ENCODE results near the gene PRKG1.

DNA sequence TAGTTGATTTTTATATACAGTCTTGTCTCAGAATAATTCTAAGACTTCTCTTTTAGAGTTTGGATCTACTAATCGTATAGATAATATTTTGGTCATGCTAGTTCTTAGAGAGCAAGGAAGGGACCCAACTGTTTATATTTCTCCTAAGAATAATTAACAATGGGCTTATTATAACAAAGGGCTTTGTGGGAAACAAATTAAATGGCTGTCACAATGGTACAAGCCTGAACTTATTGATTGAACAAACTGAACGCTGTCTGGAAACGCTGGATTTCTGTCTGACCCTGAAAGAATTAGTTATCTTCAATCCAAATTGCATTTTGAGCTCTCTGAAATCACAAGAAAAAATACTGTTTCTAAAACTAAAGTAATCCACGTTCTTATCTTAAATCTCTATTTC lies 568.3 kb downstream of the PRKG1 start:
- no peak for TF ChIP-seq POLR2A (IDR thresholded peaks at IDR 0.05)
- TF ChIP-seq, protein P1, sequence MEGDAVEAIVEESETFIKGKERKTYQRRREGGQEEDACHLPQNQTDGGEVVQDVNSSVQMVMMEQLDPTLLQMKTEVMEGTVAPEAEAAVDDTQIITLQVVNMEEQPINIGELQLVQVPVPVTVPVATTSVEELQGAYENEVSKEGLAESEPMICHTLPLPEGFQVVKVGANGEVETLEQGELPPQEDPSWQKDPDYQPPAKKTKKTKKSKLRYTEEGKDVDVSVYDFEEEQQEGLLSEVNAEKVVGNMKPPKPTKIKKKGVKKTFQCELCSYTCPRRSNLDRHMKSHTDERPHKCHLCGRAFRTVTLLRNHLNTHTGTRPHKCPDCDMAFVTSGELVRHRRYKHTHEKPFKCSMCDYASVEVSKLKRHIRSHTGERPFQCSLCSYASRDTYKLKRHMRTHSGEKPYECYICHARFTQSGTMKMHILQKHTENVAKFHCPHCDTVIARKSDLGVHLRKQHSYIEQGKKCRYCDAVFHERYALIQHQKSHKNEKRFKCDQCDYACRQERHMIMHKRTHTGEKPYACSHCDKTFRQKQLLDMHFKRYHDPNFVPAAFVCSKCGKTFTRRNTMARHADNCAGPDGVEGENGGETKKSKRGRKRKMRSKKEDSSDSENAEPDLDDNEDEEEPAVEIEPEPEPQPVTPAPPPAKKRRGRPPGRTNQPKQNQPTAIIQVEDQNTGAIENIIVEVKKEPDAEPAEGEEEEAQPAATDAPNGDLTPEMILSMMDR (IDR thresholded peaks at IDR 0.05), result no peak
